GM12873 (cell line): ENCODE measurements around the gene TBC1D10B.

Experiments
- CTCF ChIP-seq: IDR thresholded peaks from 2 replicates; pipeline ENCODE4 v1.5.1; 2012; ENCODE audit warnings: low read depth, mild to moderate bottlenecking, moderate library complexity, low read length, control low read depth; ENCODE audit not compliant: insufficient read depth; ENCODE audit errors: missing control alignments

Gene TBC1D10B

GRCh38 chr16:30372038-30372712, 1.9 kb upstream of the TBC1D10B start:
- TF ChIP-seq CTCF = no peak

- TF ChIP-seq CTCF = no peak
These were observed 1.0 kb upstream of the TBC1D10B start for GRCh38 chr16:30371248-30371816.

- TF ChIP-seq CTCF = peak; percentile 9
These were observed 297 bp downstream of the TBC1D10B start for GRCh38 chr16:30369938-30370455.

GRCh38 chr16:30369091-30369937, 980 bp downstream of the TBC1D10B start:
- TF ChIP-seq CTCF = no peak

GRCh38 chr16:30368792-30369090, 1.6 kb downstream of the TBC1D10B start:
- TF ChIP-seq CTCF = no peak

GRCh38 chr16:30368122-30368791, 2.0 kb downstream of the TBC1D10B start:
- no peak for TF ChIP-seq CTCF
